ENCODE results near the gene CDK5.
A peak's percentile ranks its signal among the peaks of the same experiment; 100 is the strongest.

The CDK5 gene

GRCh38 chr7:151057506-151057988 is at the start of gene CDK5:
TSS of gene CDK5 (minus strand) at chr7:151057897. CDS start at chr7:151057848, 49 bp downstream.
- DNase-seq, result no peak

GRCh38 chr7:151104411-151105235 is 46.9 kb upstream of the CDK5 start:
- no peak for DNase-seq

- DNase-seq, result no peak
These were observed 46.3 kb upstream of the CDK5 start for GRCh38 chr7:151103973-151104372.

GRCh38 chr7:151102991-151103390 is 45.3 kb upstream of the CDK5 start:
- no peak for DNase-seq

GRCh38 chr7:151101621-151102396 is 44.1 kb upstream of the CDK5 start:
- DNase-seq, result no peak

- no peak for DNase-seq
These were observed 43.2 kb upstream of the CDK5 start for GRCh38 chr7:151100921-151101320.

GRCh38 chr7:151099486-151100211 is 42.0 kb upstream of the CDK5 start:
- DNase-seq, result no peak

GRCh38 chr7:151095828-151096475 is 38.3 kb upstream of the CDK5 start:
- DNase-seq, result no peak

GRCh38 chr7:151095123-151095797 is 37.6 kb upstream of the CDK5 start:
- no peak for DNase-seq

- no peak for DNase-seq
These were observed 37.0 kb upstream of the CDK5 start for GRCh38 chr7:151094675-151095074.

GRCh38 chr7:151093748-151094147 is 36.1 kb upstream of the CDK5 start:
- no peak for DNase-seq

GRCh38 chr7:151091988-151092387 is 34.3 kb upstream of the CDK5 start:
- no peak for DNase-seq

GRCh38 chr7:151091431-151091830 is 33.7 kb upstream of the CDK5 start:
- peak; percentile 12 for DNase-seq

GRCh38 chr7:151091003-151091402 is 33.3 kb upstream of the CDK5 start:
- DNase-seq, result no peak

GRCh38 chr7:151089893-151090730 is 32.4 kb upstream of the CDK5 start:
- no peak for DNase-seq

- DNase-seq, result no peak
These were observed 31.4 kb upstream of the CDK5 start for GRCh38 chr7:151088856-151089699.

- DNase-seq, result no peak
These were observed 30.5 kb upstream of the CDK5 start for GRCh38 chr7:151088019-151088855.

GRCh38 chr7:151087245-151088018 is 29.7 kb upstream of the CDK5 start:
- peak; percentile 65 for DNase-seq

All from OCI-M1 (cell line).